Esophagus squamous epithelium (tissue), 4 donors: ENCODE data around the gene DDAH1.

Experiments used
- POLR2A ChIP-seq, 4 donors: fragments of 450-650 bp; IDR thresholded peaks; one replicate each; pipeline ENCODE4 v1.6.1; 2017; ENCODE audit warnings: antibody characterized with exemption in 4 of 4, mild to moderate bottlenecking in 4 of 4, moderate library complexity in 3 of 4
- TF ChIP-seq, protein P1 (sequence below), 6 experiments: fragments of 450-650 bp in 4 of 6; fragments of 200-600 bp in 2 of 6; sonication (generic) in 2 of 6; IDR thresholded peaks; one replicate each; pipeline ENCODE4 v1.5.1; 2016 to 2019; ENCODE audit warnings: antibody characterized with exemption in 6 of 6, mild to moderate bottlenecking in 4 of 6, moderate library complexity in 4 of 6

DNA sequence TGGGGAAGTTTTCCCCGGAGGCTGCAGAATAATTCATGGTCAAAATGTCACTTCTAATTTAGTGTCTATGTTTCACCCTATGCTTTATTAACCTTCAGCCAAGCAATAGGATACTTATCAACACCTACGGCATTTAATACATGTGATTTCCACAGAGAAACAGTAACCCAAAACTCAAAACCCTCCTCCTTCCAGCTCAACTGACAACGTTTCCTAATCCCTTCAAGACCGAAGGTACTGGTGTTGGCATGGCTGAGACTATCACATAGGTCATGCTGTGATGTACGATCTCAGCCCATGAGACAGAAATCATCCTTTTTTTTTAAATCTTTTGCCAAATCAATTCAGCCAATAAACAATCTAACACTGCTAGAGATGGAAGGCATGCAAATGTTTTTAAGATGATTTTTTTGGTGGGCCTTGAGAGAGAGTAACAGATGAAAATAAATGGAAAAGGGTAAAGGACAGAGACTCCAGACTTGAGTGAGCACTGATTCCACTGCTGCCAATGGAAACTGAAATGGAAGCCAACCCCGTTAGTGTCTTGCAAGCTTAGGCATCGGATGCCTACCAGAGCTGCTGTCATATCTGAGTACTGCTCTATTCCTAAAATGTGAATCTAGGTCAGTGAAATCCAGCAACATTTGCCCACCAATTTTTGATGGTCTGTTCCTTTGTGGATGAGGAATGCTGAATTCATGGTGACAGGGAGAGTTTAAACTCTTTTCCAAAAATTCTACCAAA, 125.1 kb downstream of the DDAH1 start:
- no peak for TF ChIP-seq POLR2A (IDR thresholded peaks at IDR 0.05)
- TF ChIP-seq, protein P1, sequence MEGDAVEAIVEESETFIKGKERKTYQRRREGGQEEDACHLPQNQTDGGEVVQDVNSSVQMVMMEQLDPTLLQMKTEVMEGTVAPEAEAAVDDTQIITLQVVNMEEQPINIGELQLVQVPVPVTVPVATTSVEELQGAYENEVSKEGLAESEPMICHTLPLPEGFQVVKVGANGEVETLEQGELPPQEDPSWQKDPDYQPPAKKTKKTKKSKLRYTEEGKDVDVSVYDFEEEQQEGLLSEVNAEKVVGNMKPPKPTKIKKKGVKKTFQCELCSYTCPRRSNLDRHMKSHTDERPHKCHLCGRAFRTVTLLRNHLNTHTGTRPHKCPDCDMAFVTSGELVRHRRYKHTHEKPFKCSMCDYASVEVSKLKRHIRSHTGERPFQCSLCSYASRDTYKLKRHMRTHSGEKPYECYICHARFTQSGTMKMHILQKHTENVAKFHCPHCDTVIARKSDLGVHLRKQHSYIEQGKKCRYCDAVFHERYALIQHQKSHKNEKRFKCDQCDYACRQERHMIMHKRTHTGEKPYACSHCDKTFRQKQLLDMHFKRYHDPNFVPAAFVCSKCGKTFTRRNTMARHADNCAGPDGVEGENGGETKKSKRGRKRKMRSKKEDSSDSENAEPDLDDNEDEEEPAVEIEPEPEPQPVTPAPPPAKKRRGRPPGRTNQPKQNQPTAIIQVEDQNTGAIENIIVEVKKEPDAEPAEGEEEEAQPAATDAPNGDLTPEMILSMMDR (IDR thresholded peaks at IDR 0.05) = no peak
